Measurements from ENCODE around the gene MOSMO. TPM values are rescaled to one million over a fixed set of nuclear protein-coding genes. Genes with fewer than 3 reads are reported as not detected.

MOSMO gene
- total and polyA plus RNA-seq, 2 donors (not counting 1 experiment from before 2014, with no cell fraction given): 13.0 to 20.2 TPM

DNA sequence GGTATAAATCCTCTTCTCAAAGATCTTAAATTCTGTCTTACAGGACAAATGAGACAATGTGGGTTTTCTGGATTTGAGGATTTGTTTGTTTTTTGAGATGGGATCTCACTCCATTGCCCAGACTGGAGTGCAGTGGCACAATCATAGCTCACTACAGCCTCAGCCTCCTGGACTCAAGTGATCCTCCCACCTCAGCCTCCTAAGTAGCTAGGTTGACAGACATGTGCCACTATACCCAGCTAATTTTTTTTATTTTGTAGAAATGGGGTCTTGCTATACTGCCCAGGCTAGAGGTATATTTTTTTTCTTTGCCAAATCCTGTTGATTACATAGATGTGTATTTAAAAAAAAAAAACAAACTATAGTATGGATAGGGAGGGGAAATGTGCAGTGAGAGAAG, 122.6 kb downstream of the MOSMO start:
- no peaks in the 10 kb centered on the region for H3K4me1 Mint-ChIP-seq
- DNase-seq: no peak
- intact Hi-C loops (cut with micrococcal nuclease): no loop called here

DNA sequence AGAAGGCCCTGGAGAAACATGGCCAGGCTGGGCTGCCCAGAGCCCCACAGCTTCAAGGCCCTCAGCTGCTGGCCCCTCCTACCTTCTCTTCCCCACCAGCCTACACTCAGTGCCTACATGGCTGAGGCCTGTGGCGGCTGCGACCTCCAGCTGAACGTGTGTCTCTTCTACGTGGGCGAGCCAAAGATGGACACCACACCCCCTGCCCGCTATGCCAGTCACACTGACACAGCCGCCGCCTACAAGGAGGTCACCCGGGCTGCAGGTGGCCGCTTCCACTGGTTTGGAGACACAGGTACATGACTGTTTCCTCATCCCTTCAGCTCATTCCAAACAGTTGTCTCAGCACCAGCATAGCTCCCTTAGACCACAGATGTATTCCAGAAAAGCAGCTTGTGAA, 124.9 kb downstream of the MOSMO start:
- peaks cover 0 to 4% (median 1%) of the 10 kb centered on the region in 4 experiments for H3K27me3 ChIP-seq (replicated peaks in 1 of 4; ENCODE audit: control extremely low read depth in 1 of 4, control insufficient read depth in 3 of 4, insufficient read depth in 4 of 4, low read length in 3 of 4)
- no peak overlapping the region for H3K4me3 Mint-ChIP-seq
- ATAC-seq (ENCODE audit: low read depth): no peak
- no peaks in the 10 kb centered on the region for H3K4me1 ChIP-seq (ENCODE audit: control insufficient read depth in 2 of 2, insufficient read depth in 2 of 2, low read length in 2 of 2)
- no peak overlapping the region for H3K27ac ChIP-seq (ENCODE audit: low read length in 2 of 2)
- no peaks in the 10 kb centered on the region for H4K20me1 ChIP-seq (ENCODE audit: control insufficient read depth, insufficient read depth, low read length, poor library complexity, severe bottlenecking)
- no peak overlapping the region for H3K27ac Mint-ChIP-seq
- WGBS (ENCODE audit: insufficient coverage): 92% methylated on average over 10 of the region's 10 CpGs
- POLR2A ChIA-PET: no interaction called here
- intact Hi-C loops (cut with micrococcal nuclease): no loop called here
- H2AFZ ChIP-seq (ENCODE audit: insufficient read depth, low read depth, low read length, poor library complexity, severe bottlenecking): no peak overlapping the region
- H3K9me3 ChIP-seq (ENCODE audit: control extremely low read depth in 1 of 3, control insufficient read depth in 2 of 3, insufficient read depth in 1 of 3, low read length in 2 of 3): peaks cover 0 to 1% (median 0%) of the 10 kb centered on the region in 3 donors
- no peak overlapping the region for H3K4me2 ChIP-seq (replicated peaks; ENCODE audit: low read depth, low read length, poor library complexity, severe bottlenecking)
- CTCF ChIA-PET: interaction anchor here (1.2 kb wide), 1 partner anchor 32 kb away, joined by 3 read pairs; no protein-coding TSS in a partner anchor
- peaks cover 7% of the 10 kb centered on the region for H3K9me3 Mint-ChIP-seq (ENCODE audit: insufficient read depth)
- no peaks in the 10 kb centered on the region for H3K36me3 ChIP-seq (replicated peaks in 1 of 2; ENCODE audit: control extremely low read depth in 1 of 2, control insufficient read depth in 1 of 2, extremely low read depth in 1 of 2, insufficient read depth in 2 of 2, low read length in 1 of 2)
- DNase-seq: no peak
- H3K79me2 ChIP-seq (ENCODE audit: control insufficient read depth, insufficient read depth, low read length): no peaks in the 10 kb centered on the region
- H3K4me1 Mint-ChIP-seq: no peaks in the 10 kb centered on the region
- H3K4me3 ChIP-seq (ENCODE audit: control extremely low read depth in 1 of 5, extremely low read depth in 1 of 5, insufficient read depth in 1 of 5, low read depth in 2 of 5, low read length in 4 of 5): no peak overlapping the region
- no peak overlapping the region for H3K9ac ChIP-seq (ENCODE audit: low read length)
- TF ChIP-seq EZH2 (IDR thresholded peaks at IDR 0.05; ENCODE audit: borderline replicate concordance, insufficient read depth, low read depth, low read length, poor library complexity, severe bottlenecking): no peak
- TF ChIP-seq, protein P1, sequence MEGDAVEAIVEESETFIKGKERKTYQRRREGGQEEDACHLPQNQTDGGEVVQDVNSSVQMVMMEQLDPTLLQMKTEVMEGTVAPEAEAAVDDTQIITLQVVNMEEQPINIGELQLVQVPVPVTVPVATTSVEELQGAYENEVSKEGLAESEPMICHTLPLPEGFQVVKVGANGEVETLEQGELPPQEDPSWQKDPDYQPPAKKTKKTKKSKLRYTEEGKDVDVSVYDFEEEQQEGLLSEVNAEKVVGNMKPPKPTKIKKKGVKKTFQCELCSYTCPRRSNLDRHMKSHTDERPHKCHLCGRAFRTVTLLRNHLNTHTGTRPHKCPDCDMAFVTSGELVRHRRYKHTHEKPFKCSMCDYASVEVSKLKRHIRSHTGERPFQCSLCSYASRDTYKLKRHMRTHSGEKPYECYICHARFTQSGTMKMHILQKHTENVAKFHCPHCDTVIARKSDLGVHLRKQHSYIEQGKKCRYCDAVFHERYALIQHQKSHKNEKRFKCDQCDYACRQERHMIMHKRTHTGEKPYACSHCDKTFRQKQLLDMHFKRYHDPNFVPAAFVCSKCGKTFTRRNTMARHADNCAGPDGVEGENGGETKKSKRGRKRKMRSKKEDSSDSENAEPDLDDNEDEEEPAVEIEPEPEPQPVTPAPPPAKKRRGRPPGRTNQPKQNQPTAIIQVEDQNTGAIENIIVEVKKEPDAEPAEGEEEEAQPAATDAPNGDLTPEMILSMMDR (IDR thresholded peaks at IDR 0.05): no peak
- peaks cover 16% of the 10 kb centered on the region for H3K27me3 Mint-ChIP-seq

More for the DNA sequence above, 122.6 kb downstream of the MOSMO start:
- Histone ChIP-seq H3K4me3 (ENCODE audit: control extremely low read depth in 1 of 5, extremely low read depth in 1 of 5, insufficient read depth in 1 of 5, low read depth in 2 of 5, low read length in 4 of 5) (no peak overlapping the region), H3K4me1 (ENCODE audit: control insufficient read depth in 2 of 2, insufficient read depth in 2 of 2, low read length in 2 of 2) (no peaks in the 10 kb centered on the region), H3K27me3 (replicated peaks in 1 of 4; ENCODE audit: control extremely low read depth in 1 of 4, control insufficient read depth in 3 of 4, insufficient read depth in 4 of 4, low read length in 3 of 4) (peaks cover 0 to 6% (median 1%) of the 10 kb centered on the region in 4 experiments), H3K79me2 (ENCODE audit: control insufficient read depth, insufficient read depth, low read length) (no peaks in the 10 kb centered on the region), H3K4me2 (replicated peaks; ENCODE audit: low read depth, low read length, poor library complexity, severe bottlenecking) (no peak overlapping the region), H3K36me3 (replicated peaks in 1 of 2; ENCODE audit: control extremely low read depth in 1 of 2, control insufficient read depth in 1 of 2, extremely low read depth in 1 of 2, insufficient read depth in 2 of 2, low read length in 1 of 2) (no peaks in the 10 kb centered on the region), H3K9ac (ENCODE audit: low read length) (no peak overlapping the region), H4K20me1 (ENCODE audit: control insufficient read depth, insufficient read depth, low read length, poor library complexity, severe bottlenecking) (no peaks in the 10 kb centered on the region), H2AFZ (ENCODE audit: insufficient read depth, low read depth, low read length, poor library complexity, severe bottlenecking) (no peak overlapping the region), H3K9me3 (ENCODE audit: control extremely low read depth in 1 of 3, control insufficient read depth in 2 of 3, insufficient read depth in 1 of 3, low read length in 2 of 3) (peaks cover 0 to 1% (median 0%) of the 10 kb centered on the region in 3 donors), H3K27ac (ENCODE audit: low read length in 2 of 2) (no peak overlapping the region)
- POLR2A ChIA-PET: no interaction called here
- ATAC-seq (ENCODE audit: low read depth): no peak
- CTCF ChIA-PET: no interaction called here
- peaks cover 7% of the 10 kb centered on the region for H3K9me3 Mint-ChIP-seq (ENCODE audit: insufficient read depth)
- no peak overlapping the region for H3K4me3 Mint-ChIP-seq
- peaks cover 15% of the 10 kb centered on the region for H3K27me3 Mint-ChIP-seq
- H3K27ac Mint-ChIP-seq: no peak overlapping the region
- TF ChIP-seq, protein P1 (IDR thresholded peaks at IDR 0.05): no peak
- no peak for TF ChIP-seq EZH2 (IDR thresholded peaks at IDR 0.05; ENCODE audit: borderline replicate concordance, insufficient read depth, low read depth, low read length, poor library complexity, severe bottlenecking)

Other genes starting within 250 kb of the MOSMO start
- gene NPIPB4, start 150.4 kb upstream of the MOSMO start, total RNA-seq: 650 and 755 TPM in 2 replicates
- gene NPIPB4, start 150.4 kb upstream of the MOSMO start, polyA plus RNA-seq: 72.0 and 182 TPM in 2 replicates
- 150 and 155 TPM in 2 replicates for gene UQCRC2, start 54.8 kb upstream of the MOSMO start, total RNA-seq
- 76.3 and 84.3 TPM in 2 replicates for gene UQCRC2, start 54.8 kb upstream of the MOSMO start, polyA plus RNA-seq
- not detected in 2 replicates for gene PDZD9, start 7.0 kb upstream of the MOSMO start, total RNA-seq
- not detected in 2 replicates for gene PDZD9, start 7.0 kb upstream of the MOSMO start, polyA plus RNA-seq
- gene VWA3A, start 84.4 kb downstream of the MOSMO start, total RNA-seq: 0.47 and 0.80 TPM in 2 replicates
- 0.17 and 0.28 TPM in 2 replicates for gene VWA3A, start 84.4 kb downstream of the MOSMO start, polyA plus RNA-seq
- 0.27 and 0.62 TPM in 2 replicates for gene SDR42E2, start 154.4 kb downstream of the MOSMO start, total RNA-seq
- 0.12 and 0.13 TPM in 2 replicates for gene SDR42E2, start 154.4 kb downstream of the MOSMO start, polyA plus RNA-seq
- 28.7 and 30.0 TPM in 2 replicates for gene EEF2K, start 198.2 kb downstream of the MOSMO start, total RNA-seq
- gene EEF2K, start 198.2 kb downstream of the MOSMO start, polyA plus RNA-seq: 9.8 and 11.8 TPM in 2 replicates